ENCODE results near the gene ST3GAL4.
"Not testable (repeated sequence)": the region's sequence is repeated elsewhere in the genome, so short reads cannot be mapped to it uniquely, and the experiment has no call there.

ST3GAL4 gene

DNA sequence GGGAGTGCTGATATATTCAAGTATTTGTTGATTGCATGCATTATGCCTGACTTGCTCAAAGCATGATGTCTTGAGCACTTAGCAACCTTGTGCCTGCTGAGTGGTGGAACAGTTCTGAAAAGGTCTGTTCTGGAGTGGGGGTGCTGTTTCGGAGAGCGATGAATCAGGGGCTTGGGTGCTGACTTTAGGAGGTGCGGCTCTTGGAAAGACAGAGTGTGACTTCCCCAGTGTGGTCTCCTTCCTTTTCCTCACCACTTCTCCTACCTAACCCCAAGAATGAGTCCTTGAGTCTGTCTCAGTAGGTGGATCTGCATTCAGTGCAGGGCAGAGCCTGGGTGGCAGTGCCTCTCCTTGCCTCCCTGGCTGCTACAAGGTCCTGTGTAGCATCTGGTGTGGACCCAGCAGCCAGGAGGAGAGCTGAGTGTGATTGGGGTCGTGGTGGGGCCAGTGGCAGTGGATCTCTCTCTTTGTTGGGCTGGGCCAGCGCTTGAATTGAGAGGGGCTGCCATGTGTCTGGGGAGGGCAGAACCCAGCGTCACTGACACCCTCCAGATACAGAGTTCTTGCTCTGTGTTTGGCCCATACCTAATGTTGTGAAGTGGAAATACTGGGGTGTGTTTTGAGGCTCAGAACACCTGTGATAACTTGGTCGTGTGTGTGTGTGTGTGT is 35.9 kb downstream of the ST3GAL4 start:
- peak; percentile 38 for DNase-seq

DNA sequence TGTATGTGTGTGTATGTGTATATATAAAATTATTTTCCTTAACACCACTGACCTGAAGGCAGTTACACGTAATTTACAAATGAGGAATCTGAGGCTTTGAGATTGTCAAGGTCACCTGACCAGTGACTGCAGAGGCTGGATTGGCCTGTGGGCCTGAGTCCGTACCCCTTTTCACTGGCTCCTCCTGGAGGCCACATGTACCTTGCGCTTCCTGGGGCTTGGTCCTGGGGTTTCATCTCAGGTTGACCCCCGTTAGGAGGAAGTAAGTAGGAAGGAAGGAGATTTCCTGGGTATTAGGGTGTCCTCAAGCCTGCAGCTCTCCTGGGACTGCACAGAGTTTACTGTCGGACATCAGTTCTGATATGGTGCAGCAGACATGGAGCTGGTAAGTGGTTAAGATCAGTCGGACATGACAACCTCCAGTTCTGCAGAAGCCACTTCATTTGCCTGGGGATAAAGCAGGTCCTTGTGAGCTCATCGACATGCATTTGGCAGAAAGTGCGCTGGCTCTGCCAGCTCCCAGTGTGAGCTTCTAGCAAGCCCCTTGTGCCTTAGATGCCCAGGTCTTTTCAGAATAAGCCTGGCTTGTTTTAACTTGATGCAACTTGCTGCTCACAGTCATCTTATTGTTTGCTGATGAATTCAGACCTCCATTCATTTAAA is 36.6 kb downstream of the ST3GAL4 start:
- peak; percentile 81 for DNase-seq

- DNase-seq: peak; percentile 94
Measured at GRCh38 chr11:126392633-126393013, 37.1 kb downstream of the ST3GAL4 start.

- no peak for DNase-seq
Measured at GRCh38 chr11:126393143-126393542, 37.7 kb downstream of the ST3GAL4 start.

DNA sequence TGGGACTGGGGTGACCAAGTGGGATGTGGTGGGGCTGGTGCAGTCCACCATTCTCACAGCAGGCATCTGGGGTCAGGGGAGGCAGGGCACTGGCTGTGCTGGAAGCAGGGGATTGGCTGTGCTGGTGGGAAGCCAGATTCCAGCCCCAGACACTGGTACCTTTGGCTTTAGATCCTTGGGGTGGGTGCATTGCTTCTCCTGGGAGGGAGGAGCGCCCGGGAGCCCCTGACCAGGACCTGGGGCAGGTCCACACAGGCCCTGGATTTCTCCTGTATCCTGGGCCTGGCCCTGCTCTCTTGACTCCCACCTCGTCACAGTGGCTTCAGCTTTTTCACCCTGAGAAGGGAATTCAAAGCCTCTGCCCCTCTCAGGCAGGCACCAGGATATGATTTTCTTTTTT is 38.5 kb downstream of the ST3GAL4 start:
- DNase-seq: no peak

GRCh38 chr11:126394634-126395072 is 39.2 kb downstream of the ST3GAL4 start:
- not testable (repeated sequence) for DNase-seq

GRCh38 chr11:126395784-126396183 is 40.3 kb downstream of the ST3GAL4 start:
- DNase-seq: not testable (repeated sequence)

DNA sequence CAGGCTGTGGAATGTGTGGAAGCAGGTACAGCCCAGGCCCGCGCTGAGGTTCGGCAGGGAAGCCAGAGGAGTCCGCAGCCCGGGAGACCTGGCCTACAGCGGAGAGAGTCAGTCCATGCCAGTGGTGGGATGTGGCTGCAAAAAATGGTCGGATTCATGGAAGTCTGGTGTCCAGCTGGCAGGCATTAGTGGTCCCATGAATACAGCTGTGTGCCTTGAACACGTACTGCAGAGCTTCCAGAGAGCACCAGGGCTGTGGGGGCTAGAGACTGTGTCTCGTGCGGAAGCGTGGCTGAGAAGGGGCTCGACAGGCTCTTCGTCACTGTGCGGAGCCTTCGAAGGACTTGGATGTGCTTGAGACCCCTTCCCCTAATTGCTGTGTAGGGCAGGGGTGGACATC is 40.8 kb downstream of the ST3GAL4 start:
- DNase-seq: not testable (repeated sequence)

- no peak for DNase-seq
Measured at GRCh38 chr11:126396965-126397364, 41.5 kb downstream of the ST3GAL4 start.

GRCh38 chr11:126398296-126398695 is 42.8 kb downstream of the ST3GAL4 start:
- DNase-seq: no peak

DNA sequence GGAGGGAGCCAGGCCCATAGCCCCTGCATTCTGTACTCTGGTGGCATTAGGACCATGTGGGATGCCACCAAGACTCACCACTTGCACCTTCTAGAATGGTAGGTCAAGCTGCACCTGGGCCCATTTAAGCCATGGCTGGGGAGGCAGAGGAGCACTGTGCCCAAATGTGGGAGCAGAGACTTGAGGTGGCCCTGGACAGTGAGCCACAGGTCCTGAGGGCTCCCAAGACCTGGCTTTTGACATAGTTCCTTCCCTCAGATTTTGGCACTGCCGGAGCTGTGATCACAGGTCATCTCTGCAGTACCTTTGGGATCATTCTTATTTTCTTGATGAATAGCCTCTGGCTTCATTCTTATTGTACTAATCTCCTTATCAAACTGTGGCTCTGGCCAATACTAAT is 43.2 kb downstream of the ST3GAL4 start:
- DNase-seq: no peak

DNA sequence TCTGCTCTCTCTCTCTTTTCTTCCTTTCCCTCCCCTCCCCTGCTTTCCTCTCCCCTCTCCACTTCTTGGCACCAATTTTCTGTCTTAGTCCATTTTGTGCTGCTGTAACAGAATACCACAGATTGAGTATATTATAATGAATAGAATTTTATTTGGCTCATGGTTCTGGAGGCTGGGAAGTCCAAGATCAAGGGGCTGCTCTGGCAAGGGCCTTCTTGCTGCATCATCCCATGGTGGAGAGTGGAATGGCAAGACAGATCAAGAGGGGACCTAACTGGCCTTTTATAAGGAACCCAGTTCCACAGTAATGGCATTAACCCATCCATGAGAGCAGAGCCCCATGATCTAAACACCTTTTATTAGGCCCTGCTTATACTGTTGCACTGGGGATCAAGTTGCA is 44.5 kb downstream of the ST3GAL4 start:
- no peak for DNase-seq

DNA sequence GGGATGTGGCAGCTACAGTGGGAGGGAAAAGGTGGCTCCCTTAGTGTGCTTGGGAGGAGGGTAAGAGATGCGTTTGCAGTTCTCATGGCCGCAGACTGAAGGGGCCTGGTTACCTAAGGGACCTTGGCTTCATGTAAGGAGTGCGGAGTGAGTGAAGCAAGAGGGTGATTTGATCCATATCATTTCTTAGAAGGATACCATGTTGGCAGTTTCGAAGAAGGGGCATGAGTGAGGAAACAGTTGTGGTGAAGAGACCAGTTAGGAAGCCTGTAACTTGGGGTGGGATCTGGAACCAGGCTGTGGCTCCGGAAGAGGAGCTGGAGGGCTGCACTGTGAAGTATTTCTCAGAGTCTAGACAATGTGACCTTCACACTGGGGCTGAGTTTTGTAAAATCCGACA is 45.0 kb downstream of the ST3GAL4 start:
- no peak for DNase-seq

- DNase-seq: no peak
Measured at GRCh38 chr11:126403022-126403581, 47.6 kb downstream of the ST3GAL4 start.

GRCh38 chr11:126403658-126404057 is 48.2 kb downstream of the ST3GAL4 start:
- no peak for DNase-seq

DNA sequence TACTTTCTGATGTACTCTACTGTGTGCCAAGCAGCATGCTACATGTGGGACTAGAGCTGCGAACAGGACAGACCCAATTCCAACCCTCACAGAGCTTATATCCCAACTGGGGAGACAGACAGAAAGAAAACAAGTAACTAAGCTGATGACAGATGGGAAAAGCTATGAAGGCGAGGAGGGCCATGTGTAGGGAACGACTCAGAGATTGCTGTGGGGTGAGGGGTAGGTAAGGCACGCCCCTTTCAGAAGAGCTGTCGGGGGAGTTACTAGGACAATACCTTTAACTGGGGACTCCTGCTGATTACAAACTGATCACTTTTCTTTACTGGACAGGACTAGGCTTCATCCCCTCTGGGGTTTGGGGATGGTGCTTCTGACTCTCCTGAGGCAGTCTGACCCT is 48.9 kb downstream of the ST3GAL4 start:
- no peak for DNase-seq

GRCh38 chr11:126405374-126405773 is 49.9 kb downstream of the ST3GAL4 start:
- no peak for DNase-seq

DNA sequence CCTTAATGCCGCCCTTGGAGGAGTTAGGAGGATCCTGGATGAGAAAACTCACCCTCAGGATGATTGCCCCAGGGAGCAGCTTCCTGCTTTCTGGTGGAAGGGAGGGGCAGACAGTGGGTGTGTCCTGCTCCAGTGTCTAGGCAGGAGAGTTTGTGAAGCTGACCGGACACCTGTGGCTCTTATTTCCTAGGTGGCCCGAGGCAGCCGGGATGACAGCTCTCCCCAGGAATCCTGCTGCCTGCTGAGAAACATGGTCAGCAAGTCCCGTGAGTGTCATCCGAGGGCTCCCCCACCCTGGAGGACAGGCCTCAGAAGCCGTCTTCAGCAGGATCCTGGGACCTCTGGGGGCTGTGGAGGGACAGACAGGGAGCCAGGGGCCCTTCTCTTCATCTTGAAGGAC is 50.4 kb downstream of the ST3GAL4 start:
- DNase-seq: no peak

DNA sequence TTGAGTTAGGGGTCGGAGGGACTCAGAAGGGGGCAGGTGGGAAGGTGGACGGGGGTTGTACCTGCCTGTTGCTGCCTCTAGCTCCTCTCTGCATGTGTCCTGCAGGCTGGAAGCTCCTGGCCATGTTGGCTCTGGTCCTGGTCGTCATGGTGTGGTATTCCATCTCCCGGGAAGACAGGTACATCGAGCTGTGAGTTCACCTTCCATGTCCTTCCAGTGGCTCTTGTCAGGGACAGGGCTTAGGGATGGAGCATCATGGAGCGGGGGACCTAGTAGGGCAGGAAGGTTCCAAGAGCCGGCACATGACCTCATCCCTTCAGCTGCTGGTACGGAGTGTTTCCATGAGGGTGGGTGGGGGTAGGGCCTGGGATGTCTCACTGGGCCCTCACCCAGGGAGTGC is 50.9 kb downstream of the ST3GAL4 start:
- DNase-seq: no peak

GRCh38 chr11:126407101-126407521 is 51.6 kb downstream of the ST3GAL4 start:
- DNase-seq: no peak

GRCh38 chr11:126407682-126408288 is 52.3 kb downstream of the ST3GAL4 start:
- DNase-seq: no peak

DNA sequence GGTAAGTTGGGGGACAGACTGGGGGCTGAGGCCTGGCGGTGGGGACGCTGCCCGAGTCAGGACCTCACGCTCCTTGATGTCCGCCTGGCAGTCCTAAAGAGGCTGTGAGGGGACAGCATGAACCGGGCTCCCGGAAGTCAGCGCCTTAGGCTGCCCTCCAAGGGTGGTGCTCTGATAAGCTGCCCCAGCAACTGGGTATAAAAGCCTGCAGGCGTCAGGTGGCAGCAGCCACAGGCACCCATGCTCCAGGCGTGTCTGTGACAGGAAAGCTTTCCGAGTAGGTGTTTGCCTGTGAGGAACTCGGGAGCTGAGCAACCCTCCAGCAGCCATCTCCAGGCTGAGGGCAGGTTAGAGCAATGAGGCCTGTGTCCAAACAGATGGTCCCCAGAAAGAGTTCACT is 53.0 kb downstream of the ST3GAL4 start:
- no peak for DNase-seq

DNA sequence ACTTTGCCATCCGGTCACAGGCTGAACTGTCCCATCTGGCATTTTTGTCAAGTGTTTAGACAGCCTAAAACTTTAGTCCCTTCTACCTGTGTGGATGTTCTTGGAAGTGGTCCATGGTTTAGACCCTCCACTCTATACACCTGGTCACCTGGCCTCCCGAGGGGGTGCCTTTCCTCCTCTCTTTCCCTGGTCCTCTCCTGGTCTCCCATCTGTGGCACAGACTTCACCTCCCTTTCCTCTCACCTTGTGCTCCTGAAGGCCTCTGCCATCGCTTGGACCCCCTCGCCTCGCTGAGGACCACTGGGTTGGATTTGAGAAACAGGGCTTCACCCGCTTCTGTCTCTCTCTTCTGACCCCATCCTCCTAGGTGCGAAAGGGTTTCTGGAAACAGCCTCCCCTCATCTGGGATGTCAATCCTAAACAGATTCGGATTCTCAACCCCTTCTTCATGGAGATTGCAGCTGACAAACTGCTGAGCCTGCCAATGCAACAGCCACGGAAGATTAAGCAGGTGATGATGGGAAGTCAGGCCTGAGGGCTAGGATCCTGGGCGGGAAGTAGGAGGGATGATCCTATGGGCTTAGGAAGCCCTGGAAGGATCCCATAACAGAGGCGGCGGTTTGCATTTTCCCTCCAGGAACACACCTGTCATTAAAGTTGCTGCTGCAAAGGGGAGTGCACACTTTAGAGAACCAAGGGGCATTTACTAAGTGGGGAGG is 53.6 kb downstream of the ST3GAL4 start:
- DNase-seq: no peak

Data from MV-4-11 (cell line).